Caki2 (cell line): ENCODE results near the gene CIC. TPM values are rescaled to one million over a fixed set of nuclear protein-coding genes. Genes with fewer than 3 reads are reported as not detected.
"Not testable (repeated sequence)": the region's sequence is repeated elsewhere in the genome, so short reads cannot be mapped to it uniquely, and the experiment has no call there.

ENCODE experiments used
- DNase-seq: peaks from one replicate; pipeline ENCODE4 v3.0.0-alpha.2; 2015; ENCODE audit warnings: low read depth
- in situ Hi-C: cut with HindIII; loops from 2 replicates; pipeline ENCODE4 v1.10.0; 2016; ENCODE audit warnings: low sequenced_read_pairs, low pct_unique_long_range_greater_than_20kb, mixed read lengths
- total RNA-seq: library from RNA; depleted of rRNA; stranded (reverse); fragments of >200 nt; shearing (Covaris generic); gene quantifications from 2 replicates; pipeline ENCODE4 v1.2.3, GENCODE V29; 2014; ENCODE audit warnings: low replicate concordance

The CIC gene
- total RNA-seq, 1 experiment from 2014 or later: 27.5 TPM

DNA sequence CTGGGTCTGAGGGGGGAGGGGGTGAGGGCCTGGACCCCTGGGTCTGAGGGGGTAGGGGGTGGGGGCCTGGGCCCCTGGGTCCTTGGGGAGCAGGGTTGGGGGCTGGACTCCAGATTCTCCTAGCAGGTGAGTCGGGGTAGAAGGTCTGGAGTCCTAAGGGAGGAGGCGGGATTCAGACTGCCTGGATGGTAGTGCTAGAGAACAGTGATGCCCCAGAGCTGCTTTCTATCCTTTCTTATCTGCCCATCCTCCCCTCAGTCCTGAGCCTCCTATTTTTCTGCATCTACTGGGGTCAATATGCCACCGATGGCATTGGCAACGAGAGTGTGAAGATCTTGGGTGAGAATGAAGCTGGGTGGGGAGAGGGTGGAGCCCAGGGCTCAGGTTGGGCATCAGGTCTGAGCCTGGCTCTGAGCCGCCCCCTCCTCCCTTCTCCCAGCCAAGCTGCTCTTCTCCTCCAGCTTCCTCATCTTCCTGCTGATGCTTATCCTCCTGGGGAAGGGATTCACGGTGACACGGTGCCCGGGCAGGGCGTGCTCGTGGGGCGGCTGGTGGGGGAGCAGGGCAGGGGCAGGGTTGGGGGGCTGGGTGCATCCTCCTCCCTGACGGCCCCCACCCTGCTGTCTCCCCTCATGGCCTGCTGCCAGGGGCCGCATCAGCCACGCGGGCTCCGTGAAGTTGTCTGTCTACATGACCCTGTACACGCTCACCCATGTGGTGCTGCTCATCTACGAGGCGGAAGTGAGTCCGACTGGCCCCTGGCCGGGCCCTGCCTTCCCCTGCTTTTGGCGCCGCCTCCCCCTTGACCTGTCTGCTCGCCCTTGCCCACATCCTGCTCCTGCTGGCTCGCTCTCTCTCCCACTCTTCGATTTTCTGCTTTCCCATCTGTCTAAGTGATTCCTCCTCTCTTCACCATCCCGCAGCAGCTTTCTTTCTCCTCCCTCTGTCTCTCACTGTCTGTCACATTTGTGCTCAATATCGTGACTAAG lies 47.5 kb downstream of the CIC start:
- DNase-seq: no peak
- in situ Hi-C loops: no loop called here

DNA sequence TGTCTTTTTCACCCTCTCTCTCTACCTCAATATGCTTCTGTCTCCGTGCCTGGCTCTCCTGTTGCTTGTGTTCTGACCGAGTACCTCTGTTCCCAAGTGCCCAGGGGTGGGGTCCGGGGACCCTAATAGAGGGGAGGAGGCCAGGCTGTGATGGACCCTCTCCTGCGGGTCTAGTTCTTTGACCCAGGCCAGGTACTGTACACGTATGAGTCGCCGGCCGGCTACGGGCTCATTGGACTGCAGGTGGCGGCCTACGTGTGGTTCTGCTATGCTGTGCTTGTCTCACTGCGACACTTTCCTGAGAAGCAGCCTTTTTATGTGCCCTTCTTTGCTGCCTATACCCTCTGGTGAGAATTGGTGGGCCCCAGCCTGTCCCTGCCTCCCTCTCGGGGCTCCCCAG lies 48.5 kb downstream of the CIC start:
- in situ Hi-C loops: no loop called here
- no peak for DNase-seq

DNA sequence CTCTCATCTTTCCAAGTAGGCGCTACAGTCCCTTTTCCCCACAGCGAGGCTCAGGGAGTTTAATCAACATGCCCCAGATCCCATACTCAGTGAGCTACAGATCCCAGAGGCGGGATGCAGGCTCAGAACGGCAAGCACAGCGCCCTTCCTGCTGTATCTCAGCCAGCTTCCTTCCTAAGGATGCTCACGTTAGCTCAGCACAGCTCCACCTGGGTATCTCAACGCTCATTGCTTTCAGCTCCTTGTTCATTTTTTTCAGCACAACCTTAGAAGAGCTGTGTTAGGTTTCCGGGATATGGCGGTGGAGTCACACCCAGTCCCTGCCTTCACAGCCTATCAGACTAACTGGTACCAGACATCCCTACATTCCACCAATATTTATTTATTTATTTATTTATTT lies 53.3 kb downstream of the CIC start:
- DNase-seq: no peak
- in situ Hi-C loops: no loop called here

DNA sequence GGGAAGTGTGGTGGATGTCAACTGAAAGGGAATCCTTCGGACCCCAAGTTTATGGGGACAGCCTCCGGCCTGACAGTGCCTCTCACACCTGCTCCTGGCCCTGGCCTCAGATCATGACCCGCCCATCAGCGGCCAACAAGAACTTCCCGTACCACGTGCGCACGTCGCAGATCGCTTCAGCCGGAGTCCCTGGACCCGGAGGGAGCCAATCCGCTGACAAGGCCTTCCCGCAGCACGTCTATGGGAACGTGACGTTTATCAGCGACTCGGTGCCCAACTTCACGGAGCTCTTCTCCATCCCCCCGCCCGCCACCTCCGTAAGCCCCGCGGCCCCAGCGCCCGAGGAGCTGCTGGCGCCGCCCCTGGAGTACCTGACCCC lies 54.4 kb downstream of the CIC start:
- in situ Hi-C loops: no loop called here
- DNase-seq: no peak

DNA sequence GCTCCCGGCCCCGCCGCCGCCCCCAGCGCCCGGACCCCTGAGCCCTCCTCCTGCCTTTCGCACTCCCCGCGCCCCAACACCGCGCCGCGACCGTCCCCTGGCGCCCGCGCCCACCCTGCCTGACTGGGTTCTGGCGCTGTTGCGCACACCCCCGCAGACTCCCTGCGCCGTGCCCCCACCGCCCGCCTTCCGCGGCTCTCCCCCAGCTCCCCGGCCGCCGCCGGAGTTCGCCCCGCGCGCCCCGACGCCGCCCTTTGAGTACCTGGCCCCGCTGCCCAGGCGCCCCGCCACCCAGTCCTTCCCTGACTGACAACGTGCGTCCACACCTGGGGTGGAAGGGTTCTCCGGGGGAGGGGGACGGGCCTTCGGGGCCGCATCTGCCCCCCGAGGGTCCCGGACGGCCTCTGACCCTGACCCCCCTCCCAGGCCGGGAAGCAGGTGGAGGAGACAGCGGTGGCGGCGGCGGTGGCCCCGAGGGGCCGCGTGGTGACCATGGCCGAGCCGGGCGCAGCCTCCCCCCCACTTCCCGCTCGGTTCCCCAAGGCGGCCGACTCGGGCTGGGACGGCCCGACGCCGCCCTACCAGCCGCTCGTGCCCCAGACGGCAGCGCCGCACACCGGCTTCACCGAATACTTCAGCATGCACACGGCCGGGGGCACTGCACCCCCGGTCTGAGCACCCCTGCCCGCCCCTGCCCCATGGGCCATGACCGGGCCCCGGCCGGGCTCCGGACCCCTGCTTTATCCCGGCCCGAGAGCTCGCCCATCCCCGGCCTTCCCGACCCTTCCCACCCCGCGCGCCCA lies 55.0 kb downstream of the CIC start:
- in situ Hi-C loops: no loop called here
- DNase-seq: no peak

DNA sequence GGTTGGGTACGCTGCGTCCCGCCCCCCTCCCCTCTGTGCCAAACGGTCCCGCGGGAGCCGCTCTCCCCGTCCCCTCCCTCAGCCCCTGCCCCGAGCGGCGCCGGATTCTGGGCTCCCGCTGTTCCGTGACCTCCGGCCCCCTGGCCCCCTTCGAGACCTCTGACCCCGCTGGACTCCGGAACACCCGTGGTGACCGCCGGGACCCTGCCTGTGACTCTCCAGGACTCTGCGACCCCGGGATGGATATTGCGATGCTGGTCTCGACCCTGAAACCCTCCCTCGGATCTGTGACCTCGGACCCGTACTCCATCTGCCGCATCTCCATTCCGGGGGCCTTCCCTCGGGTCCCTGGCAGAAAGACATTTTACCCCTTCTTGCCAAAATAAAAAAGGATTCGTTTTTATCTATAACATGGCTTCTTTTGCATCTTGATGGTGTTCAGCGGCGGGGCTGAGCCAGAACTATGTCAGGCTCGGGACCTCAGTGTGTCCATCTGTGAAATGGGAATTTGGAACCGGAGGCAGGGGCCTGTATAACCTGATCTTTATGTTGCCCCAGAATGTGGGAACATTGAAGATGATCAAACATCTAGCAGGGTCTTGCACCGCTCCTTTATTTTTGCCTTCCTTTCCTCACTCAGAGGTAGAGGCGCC lies 55.7 kb downstream of the CIC start:
- in situ Hi-C loops: no loop called here
- no peak for DNase-seq

DNA sequence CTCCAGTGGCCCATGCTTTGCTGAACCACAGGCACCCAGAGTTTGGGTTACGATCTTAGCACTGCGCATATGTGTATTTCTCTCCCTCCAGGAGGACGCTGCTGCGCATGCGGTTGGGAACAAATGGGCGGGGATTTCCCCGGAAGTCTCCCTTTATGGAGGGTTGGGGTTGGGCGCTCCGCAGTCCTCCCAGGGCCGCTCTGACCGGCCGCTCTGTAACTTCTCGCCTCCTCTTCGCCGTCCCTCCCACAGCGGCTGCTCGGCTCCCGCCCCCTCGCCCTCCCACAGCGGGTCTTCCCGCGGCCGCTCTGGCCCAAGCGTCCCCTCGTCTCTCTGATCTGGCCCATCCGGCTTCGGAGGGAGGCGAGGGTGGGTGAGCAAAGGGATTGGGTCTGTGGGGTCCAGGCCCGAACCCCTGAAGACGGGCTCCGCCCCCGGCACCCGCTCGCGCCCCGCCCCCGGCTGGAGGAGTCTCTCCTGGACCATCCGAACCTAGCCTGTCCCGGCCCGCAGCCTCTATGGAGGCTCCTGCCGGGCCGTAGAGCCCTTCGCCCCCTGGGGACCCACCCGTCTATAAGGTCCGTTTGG lies 56.4 kb downstream of the CIC start, which contains the start of gene MEGF8:
MEGF8 (plus strand) TSS at position 328 of the 588 bp plus-strand sequence. CDS start 609 bp downstream, outside the sequence.
- peak; percentile 100 for DNase-seq
- in situ Hi-C loops: no loop called here

DNA sequence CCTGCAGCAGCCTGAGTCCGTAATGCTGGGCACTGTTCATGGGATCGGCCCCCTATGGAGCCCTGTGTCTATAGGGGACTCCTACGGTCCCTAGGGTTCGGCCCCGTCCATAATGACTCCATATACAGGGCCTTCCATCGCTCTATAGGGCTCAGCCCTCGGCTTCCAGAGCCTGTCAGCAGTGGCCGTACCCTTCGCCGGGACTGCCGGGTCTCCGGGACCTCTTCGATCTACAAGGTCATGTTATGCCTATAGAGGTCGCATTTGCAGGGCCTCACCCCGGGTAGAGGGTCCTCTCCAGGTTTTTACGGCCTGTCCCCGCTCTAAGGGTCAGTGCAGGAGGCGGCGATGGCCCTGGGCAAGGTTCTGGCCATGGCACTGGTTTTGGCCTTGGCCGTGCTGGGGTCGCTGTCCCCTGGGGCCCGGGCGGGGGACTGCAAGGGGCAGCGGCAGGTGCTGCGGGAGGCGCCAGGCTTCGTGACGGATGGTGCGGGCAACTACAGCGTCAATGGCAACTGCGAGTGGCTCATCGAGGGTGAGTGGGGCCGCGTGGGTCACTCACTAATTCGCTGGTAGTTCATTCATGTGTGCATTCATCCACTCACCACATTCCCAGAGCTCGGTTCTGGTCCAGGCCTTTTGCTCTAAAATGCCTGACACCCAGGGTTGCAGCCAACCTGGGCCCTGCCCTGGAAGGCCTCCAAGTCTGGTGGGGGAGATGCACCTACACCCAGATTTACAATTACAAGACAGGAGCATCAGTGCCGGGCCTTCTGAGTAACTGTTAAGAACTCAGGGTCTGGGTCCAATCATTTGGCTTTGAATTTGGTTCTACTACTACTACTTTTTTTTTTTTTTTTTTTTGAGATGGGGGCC lies 57.1 kb downstream of the CIC start:
- in situ Hi-C loops: no loop called here
- no peak for DNase-seq

DNA sequence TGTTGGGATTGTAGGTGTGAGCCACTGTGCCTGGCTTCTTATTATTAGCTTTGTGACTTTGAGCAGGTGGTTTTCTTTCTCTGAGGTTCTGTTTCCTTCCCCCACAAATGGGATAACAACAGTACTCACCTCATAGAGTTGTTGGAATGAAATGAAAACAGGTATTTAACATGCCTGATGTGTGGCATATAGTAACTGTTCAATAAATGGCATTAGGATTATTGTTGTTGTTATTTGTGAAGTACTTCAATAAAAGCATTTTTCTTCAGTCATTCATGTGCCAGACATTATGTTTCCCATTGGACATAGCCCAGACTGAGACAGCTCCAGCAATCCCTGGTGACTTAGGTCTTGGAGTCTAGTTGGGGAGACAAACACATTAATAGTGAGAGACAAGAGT lies 57.9 kb downstream of the CIC start:
- in situ Hi-C loops: no loop called here
- no peak for DNase-seq

DNA sequence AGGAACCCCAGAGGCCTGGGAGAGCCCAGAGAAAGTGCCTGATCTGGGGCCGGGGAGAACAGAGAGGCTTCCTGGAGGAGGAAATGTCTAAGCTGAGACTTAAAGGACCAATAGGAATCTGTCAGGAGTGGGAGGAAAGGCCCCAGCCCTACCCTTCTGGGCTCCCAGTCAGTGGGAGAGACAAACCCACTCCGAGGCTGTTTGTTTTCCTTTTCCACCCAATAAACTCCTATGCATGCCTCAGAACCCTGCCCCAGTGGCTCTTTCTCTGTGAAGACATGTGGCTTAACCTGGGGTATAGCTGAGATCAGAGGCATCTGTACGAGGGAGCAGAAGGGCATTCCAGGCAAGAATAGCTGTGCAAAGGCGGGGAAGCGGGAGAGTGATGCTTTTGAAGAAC lies 58.3 kb downstream of the CIC start:
- DNase-seq: no peak
- in situ Hi-C loops: no loop called here

DNA sequence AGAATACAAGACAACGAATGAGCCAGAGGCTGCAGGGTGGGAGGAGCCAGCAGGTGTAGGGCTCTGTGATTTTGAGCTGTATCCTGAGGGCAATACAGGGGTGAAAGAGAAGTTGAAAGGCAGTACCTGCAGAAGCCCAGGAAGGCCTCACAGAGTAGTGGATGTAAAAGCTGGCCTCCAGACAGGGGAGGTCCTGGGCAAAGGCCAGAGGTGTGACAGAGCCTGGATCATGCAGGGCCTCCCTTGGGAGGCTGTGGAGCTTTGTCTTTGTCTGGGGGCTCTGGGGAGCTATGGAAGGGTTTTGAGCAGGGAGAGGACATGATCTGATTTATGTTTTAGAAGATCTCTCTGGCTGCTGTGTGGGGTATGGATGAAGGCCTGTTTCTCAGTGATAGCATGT lies 59.1 kb downstream of the CIC start:
- DNase-seq: no peak
- in situ Hi-C loops: no loop called here

DNA sequence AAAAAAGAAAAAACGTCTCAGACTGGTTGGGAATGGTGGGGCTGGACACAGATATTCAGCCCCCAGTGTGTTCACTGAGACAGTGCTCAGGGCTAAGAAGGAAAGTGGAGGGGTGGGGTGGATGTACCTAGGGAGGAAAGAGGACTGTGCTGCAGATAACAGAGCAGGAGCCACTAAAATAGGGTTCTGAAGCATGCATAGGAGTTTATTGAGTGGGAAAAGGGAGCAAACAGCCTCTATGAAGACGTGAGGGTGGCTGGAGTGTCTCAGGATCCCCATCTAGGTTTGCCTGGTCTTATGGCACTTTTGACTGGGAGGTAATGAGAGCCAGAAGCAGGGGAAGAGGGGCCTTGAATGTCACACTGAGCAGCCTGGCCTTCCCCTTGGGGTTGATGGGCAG lies 59.8 kb downstream of the CIC start:
- in situ Hi-C loops: no loop called here
- DNase-seq: no peak

DNA sequence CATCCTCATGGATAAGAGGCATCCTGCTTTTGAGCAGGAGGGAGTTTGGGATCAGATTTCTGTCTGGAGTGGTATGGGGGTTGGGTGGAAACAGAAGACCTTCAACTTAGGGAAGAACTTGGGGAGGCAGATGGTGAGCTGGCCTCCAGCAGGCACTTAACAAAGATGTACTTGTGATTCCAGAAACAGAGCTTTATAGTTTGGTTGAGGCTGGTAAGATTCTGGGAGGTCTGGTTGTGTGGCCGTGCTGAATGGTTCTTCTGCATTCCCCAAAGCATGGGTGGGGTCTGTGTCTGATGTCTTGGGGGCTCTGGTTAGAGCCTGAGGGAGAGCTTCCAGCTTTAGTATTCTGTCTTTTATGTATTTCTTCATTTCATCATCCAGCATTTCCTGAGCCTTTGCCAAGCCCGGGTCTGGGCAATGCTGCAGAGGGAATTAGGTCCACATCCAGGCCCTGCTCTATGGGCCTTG lies 61.2 kb downstream of the CIC start:
- in situ Hi-C loops: no loop called here

DNA sequence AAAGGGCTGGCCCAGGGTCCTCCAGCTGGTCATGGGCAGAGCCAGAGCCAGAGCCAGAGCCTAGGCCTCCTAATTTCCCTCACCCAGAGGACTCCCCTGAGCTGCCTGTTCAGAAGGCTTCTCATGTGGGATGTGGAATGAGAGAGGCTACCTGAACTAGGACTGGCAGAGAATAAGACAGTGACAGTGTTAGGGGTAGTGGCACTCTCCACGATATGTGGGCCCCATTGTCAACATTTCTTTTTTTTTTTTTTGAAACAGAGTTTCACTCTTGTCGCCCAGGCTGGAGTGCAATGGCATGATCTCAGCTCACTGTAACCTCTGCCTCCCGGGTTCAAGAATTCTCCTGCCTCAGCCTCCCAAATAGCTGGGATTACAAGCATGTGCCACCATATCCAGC lies 62.3 kb downstream of the CIC start:
- DNase-seq, in situ Hi-C loops: not testable (repeated sequence)

More for the DNA sequence above, 61.2 kb downstream of the CIC start:
- no peak for DNase-seq

DNA sequence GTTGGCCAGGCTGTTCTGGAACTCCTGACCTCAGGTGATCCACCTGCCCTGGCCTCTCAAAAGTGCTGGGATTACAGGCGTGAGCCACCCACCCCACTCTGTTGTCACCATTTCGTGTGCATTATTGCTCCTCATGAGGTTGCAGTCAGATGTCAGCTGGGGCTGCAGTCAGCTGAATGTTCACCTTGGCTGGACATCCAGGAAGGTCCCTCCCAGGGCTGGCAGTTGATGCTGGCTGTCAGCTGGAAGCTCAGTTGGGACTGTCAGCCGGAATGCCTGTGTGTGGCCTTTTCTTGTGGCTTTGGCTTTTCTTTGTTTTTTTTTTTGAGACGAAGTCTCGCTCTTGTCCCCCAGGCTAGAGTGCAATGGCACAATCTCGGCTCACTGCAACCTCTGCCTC lies 63.0 kb downstream of the CIC start:
- no peak for DNase-seq
- in situ Hi-C loops: no loop called here

DNA sequence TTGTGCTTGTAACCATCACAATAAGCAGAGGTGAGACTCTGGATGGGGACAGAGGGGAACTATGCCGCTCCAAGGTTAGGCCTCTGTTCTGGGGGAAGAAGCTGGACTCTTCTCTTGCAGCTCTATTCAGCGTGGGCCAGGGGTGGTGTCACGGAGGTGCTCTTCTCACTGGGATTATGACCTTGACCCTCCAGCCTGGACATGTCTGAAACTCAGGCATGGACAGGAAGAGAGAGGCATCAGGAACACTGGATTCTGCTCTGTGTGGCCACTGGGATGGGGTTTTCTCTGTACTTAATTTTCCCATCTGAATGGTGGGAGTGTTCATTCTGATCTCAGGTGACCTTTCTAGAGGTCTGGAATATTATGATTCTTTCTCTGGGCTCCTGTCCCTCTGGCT lies 64.0 kb downstream of the CIC start:
- in situ Hi-C loops: no loop called here
- no peak for DNase-seq

DNA sequence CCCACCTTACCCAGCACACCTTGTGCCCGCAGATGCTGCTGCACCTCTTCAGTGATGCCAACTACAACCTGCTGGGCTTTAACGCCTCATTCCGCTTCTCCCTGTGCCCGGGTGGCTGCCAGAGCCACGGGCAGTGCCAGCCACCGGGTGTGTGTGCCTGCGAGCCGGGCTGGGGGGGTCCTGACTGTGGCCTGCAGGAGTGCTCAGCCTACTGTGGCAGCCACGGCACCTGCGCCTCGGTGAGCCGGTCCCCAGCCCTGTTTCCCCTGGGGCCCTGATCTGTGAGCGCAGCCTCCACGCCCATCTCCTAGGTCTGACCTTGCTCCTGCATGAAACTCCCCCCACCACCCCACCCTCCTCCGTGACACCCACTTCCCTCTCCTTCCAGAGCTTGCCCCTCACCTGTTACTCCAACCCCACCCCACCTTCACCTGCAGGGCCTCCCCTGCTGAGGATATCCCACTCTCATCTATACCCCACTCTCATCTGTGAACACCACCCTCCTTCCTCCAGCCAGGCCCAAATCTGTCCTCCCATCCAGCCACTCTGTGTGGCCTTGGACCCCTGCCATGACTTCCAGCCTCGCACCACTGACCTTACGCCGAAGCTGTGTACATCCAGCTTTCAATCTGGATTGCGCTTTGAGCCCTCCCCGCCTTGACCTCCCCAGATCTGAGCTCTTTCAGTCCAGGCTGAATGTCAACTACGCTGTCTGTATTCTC lies 65.1 kb downstream of the CIC start:
- no peak for DNase-seq
- in situ Hi-C loops: no loop called here
